Mucosa of rectum (tissue), 2 donors: ENCODE results near the gene INAFM2.
A peak's percentile ranks its signal among the peaks of the same experiment; 100 is the strongest.

Experiments
- H3K27ac ChIP-seq, 2 donors: one replicate each; pipeline ENCODE4 v1.7.0; 2013; ENCODE audit warnings: inconsistent platforms in 2 of 2, low read depth in 2 of 2, low read length in 2 of 2
- H3K27me3 ChIP-seq, 2 donors: one replicate each; pipeline ENCODE4 v1.7.0; 2013; ENCODE audit warnings: low read length in 2 of 2; ENCODE audit not compliant: control insufficient read depth in 2 of 2, insufficient read depth in 2 of 2
- H3K36me3 ChIP-seq, 2 donors: one replicate each; pipeline ENCODE4 v1.7.0; 2013; ENCODE audit warnings: low read length in 2 of 2; ENCODE audit not compliant: control insufficient read depth in 2 of 2, insufficient read depth in 2 of 2
- H3K4me1 ChIP-seq, 2 donors: one replicate each; pipeline ENCODE4 v1.7.0; 2013; ENCODE audit warnings: low read length in 2 of 2, mild to moderate bottlenecking in 1 of 2; ENCODE audit not compliant: control insufficient read depth in 2 of 2, insufficient read depth in 2 of 2
- H3K4me3 ChIP-seq, 2 donors: one replicate each; pipeline ENCODE4 v1.7.0; 2013; ENCODE audit warnings: low read length in 2 of 2
- H3K9ac ChIP-seq, 2 donors: one replicate each; pipeline ENCODE4 v1.7.0; 2013; ENCODE audit warnings: low read length in 2 of 2, low read depth in 1 of 2, mild to moderate bottlenecking in 1 of 2
- H3K9me3 ChIP-seq, 2 donors: one replicate each; pipeline ENCODE4 v1.7.0; 2013; ENCODE audit warnings: low read length in 2 of 2; ENCODE audit not compliant: control insufficient read depth in 2 of 2
- donor health status: healthy.
- donor health status: Normal muscosa, but diverticular disease.

Gene INAFM2

DNA sequence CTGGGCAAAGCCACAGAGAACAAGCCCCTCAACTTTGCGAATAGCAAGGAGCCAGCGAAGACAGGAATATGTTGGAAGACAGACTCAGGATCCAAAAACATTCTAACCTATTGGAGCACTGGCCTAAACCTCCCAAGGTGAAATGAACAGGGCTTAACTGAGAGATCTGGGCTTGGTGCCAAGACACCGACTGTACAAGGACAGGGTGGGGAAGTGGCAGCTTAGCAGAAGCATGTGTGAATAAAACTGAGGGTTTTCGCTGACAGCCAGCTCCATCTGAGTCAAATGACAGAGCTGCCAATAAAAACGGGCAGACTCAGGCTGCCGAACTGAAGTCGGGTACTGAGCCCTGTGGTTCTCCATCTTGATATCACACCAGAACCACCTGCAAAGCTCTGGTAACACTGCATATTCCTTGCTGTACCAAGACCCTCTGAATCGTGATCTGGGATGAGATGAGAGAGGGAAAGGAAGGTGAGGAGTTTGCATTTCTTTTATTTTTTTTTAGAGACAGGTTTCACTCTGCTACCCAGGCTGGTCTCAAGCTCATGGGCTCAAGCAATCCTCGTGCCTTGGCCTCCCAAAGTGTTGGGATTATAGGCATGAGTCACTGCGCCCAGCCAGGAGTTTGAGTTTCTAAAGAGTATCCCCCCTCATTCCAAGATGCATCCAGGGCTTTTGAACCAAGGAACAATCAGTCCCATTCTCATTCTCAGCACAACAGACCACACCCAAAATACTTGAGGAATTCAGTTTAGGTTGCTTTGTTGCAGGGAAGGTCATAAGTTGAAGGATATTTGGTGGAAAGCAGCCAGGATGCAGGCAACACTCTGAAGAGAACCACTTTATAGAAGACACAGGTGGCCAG lies 9.7 kb upstream of the INAFM2 start:
- H3K27me3 ChIP-seq, result no peaks in the 10 kb centered on the region
- H3K4me1 ChIP-seq, result peaks cover 6 to 12% of the 10 kb centered on the region in 2 donors
- H3K36me3 ChIP-seq, result no peaks in the 10 kb centered on the region
- no peak overlapping the region for H3K27ac ChIP-seq
- peak overlapping the region in 1 of 2 donors; percentile 41 for H3K9ac ChIP-seq
- no peaks in the 10 kb centered on the region for H3K9me3 ChIP-seq
- no peak overlapping the region for H3K4me3 ChIP-seq

- H3K27me3 ChIP-seq, result no peaks in the 10 kb centered on the region
- no peak overlapping the region for H3K9ac ChIP-seq
- no peak overlapping the region for H3K4me3 ChIP-seq
- no peaks in the 10 kb centered on the region for H3K9me3 ChIP-seq
- peaks cover 3 to 9% of the 10 kb centered on the region in 2 donors for H3K4me1 ChIP-seq
- H3K27ac ChIP-seq, result no peak overlapping the region
- no peaks in the 10 kb centered on the region for H3K36me3 ChIP-seq
Measured at GRCh38 chr15:40314723-40315276, 8.7 kb upstream of the INAFM2 start.

GRCh38 chr15:40316931-40317330 lies 6.6 kb upstream of the INAFM2 start:
- no peak overlapping the region for H3K27ac ChIP-seq
- no peaks in the 10 kb centered on the region for H3K9me3 ChIP-seq
- H3K9ac ChIP-seq, result no peak overlapping the region
- H3K36me3 ChIP-seq, result no peaks in the 10 kb centered on the region
- no peaks in the 10 kb centered on the region for H3K27me3 ChIP-seq
- H3K4me3 ChIP-seq, result no peak overlapping the region
- peaks cover 3 to 9% of the 10 kb centered on the region in 2 donors for H3K4me1 ChIP-seq

DNA sequence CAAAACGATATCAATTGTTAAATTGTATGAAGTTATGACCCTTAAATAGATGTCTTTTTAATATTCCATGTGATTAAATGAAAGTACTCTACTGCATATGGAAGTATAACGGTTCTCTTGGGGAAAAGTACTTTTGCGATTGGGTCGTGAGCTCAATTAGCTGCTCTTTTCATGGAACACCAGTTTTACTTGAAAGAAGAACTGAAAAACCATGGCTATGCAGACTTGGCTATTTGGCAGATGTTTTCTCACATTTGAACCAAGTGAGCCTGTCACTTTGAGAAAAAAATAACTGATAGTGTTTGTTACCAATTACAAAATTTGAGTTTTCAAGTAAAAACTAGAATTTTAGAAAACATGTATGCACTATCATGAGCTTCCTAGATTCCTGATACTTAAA lies 5.9 kb upstream of the INAFM2 start:
- Histone ChIP-seq H3K9me3 (no peaks in the 10 kb centered on the region), H3K9ac (no peak overlapping the region), H3K27me3 (no peaks in the 10 kb centered on the region), H3K27ac (no peak overlapping the region), H3K4me3 (no peak overlapping the region), H3K36me3 (no peaks in the 10 kb centered on the region), H3K4me1 (peaks cover 7 to 9% of the 10 kb centered on the region in 2 donors)

DNA sequence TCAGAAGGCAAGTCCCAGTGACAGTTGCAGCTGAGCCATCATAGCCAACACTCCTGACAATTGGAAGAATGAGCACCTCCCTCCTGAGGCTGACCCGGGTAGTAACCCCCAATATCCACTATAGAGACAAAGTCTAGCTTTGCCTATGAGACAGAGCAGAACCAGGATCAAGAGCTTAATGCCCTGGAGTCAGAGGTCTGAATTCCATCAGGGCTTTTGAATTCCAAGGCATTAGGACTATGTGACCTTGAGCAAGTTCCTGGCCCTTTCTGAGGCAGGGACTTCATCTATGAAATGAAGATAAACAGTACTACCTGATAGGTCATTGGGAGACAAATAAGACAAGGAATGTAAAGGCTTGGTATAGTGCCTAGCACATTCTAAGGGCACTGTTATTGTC lies 3.1 kb upstream of the INAFM2 start:
- Histone ChIP-seq H3K9ac (no peak overlapping the region), H3K4me1 (peaks cover 12 to 16% of the 10 kb centered on the region in 2 donors), H3K27me3 (no peaks in the 10 kb centered on the region), H3K9me3 (no peaks in the 10 kb centered on the region), H3K36me3 (no peaks in the 10 kb centered on the region), H3K4me3 (no peak overlapping the region), H3K27ac (no peak overlapping the region)

- H3K4me3 ChIP-seq, result no peak overlapping the region
- H3K9ac ChIP-seq, result no peak overlapping the region
- H3K27ac ChIP-seq, result no peak overlapping the region
Measured at GRCh38 chr15:40320931-40321371, 2.5 kb upstream of the INAFM2 start.

GRCh38 chr15:40322531-40323238 lies 807 bp upstream of the INAFM2 start:
- Histone ChIP-seq H3K27me3 (no peaks in the 10 kb centered on the region), H3K9ac (peak overlapping the region in 1 of 2 donors; percentile 44), H3K9me3 (no peaks in the 10 kb centered on the region), H3K27ac (peak overlapping the region; percentile 61), H3K4me3 (peak overlapping the region; percentile 63 to 70), H3K36me3 (no peaks in the 10 kb centered on the region), H3K4me1 (peaks cover 17 to 18% of the 10 kb centered on the region in 2 donors)

More at GRCh38 chr15:40320931-40321371, 2.5 kb upstream of the INAFM2 start:
- no peaks in the 10 kb centered on the region for H3K9me3 ChIP-seq
- H3K36me3 ChIP-seq, result no peaks in the 10 kb centered on the region
- peaks cover 15 to 18% of the 10 kb centered on the region in 2 donors for H3K4me1 ChIP-seq
- H3K27me3 ChIP-seq, result no peaks in the 10 kb centered on the region

- Histone ChIP-seq H3K4me1 (peaks cover 17 to 18% of the 10 kb centered on the region in 2 donors), H3K9ac (peak overlapping the region; percentile 66 to 69), H3K4me3 (peak overlapping the region; percentile 68 to 70), H3K9me3 (no peaks in the 10 kb centered on the region), H3K36me3 (no peaks in the 10 kb centered on the region), H3K27me3 (no peaks in the 10 kb centered on the region), H3K27ac (peak overlapping the region in 1 of 2 donors; percentile 49)
Measured at GRCh38 chr15:40323953-40324937, 753 bp downstream of the INAFM2 start.

GRCh38 chr15:40325188-40325587 lies 1.7 kb downstream of the INAFM2 start:
- no peaks in the 10 kb centered on the region for H3K9me3 ChIP-seq
- H3K9ac ChIP-seq, result peak overlapping the region in 1 of 2 donors; percentile 69
- no peak overlapping the region for H3K27ac ChIP-seq
- H3K4me3 ChIP-seq, result peak overlapping the region; percentile 68 to 70
- H3K36me3 ChIP-seq, result no peaks in the 10 kb centered on the region
- no peaks in the 10 kb centered on the region for H3K27me3 ChIP-seq
- peaks cover 17 to 18% of the 10 kb centered on the region in 2 donors for H3K4me1 ChIP-seq
